GM12878 (cell line): ENCODE results near the gene HMBS. TPM values are rescaled to one million over a fixed set of nuclear protein-coding genes. Genes with fewer than 3 reads are reported as not detected.
A peak's percentile ranks its signal among the peaks of the same experiment; 100 is the strongest.

ENCODE experiments used
- DPF2 ChIP-seq: fragments of 450-650 bp; IDR thresholded peaks from 2 replicates; pipeline ENCODE4 v1.6.1; 2017; ENCODE audit warnings: mild to moderate bottlenecking
- EED ChIP-seq: sonication (generic); IDR thresholded peaks from 2 replicates; pipeline ENCODE4 v1.6.1; 2016; ENCODE audit warnings: antibody characterized with exemption, low read depth
- IKZF1 ChIP-seq: fragments of 450-650 bp; conservative IDR thresholded peaks from 2 replicates; pipeline ENCODE4 v1.6.1; 2017; ENCODE audit warnings: antibody characterized with exemption, mild to moderate bottlenecking
- IKZF2 ChIP-seq, 2 experiments: fragments of 450-650 bp; IDR thresholded peaks; 2 replicates each; pipeline ENCODE4 v1.6.1; 2017; ENCODE audit warnings: mild to moderate bottlenecking in 2 of 2, moderate library complexity in 2 of 2
- KAT2A ChIP-seq: conservative IDR thresholded peaks from 2 replicates; pipeline ENCODE4 v1.6.1; 2011; ENCODE audit warnings: low read depth, low read length; ENCODE audit not compliant: control insufficient read depth
- NBN ChIP-seq: fragments of 450-650 bp; IDR thresholded peaks from 2 replicates; pipeline ENCODE4 v1.6.1; 2016
- NR2C1 ChIP-seq: fragments of 450-650 bp; IDR thresholded peaks from 2 replicates; pipeline ENCODE4 v1.6.1; 2017; ENCODE audit warnings: antibody characterized with exemption, mild to moderate bottlenecking, moderate library complexity
- NR2F1 ChIP-seq: fragments of 450-650 bp; conservative IDR thresholded peaks from 2 replicates; pipeline ENCODE4 v1.6.1; 2017; ENCODE audit warnings: mild to moderate bottlenecking
- PAX8 ChIP-seq: fragments of 450-650 bp; IDR thresholded peaks from 2 replicates; pipeline ENCODE4 v1.6.1; 2017; ENCODE audit warnings: mild to moderate bottlenecking, moderate library complexity
- POLR2A ChIP-seq: IDR thresholded peaks from 2 replicates; pipeline ENCODE4 v1.6.1; 2011; ENCODE audit warnings: low read depth, mild to moderate bottlenecking, low read length
- POLR2AphosphoS2 ChIP-seq: IDR thresholded peaks from 2 replicates; pipeline ENCODE4 v1.6.1; 2011; ENCODE audit warnings: low read depth, mild to moderate bottlenecking, low read length, improper control_type of control experiment, moderate library complexity
- RB1 ChIP-seq: fragments of 450-650 bp; formaldehyde crosslinking; IDR thresholded peaks from 2 replicates; pipeline ENCODE4 v1.6.1; 2017; ENCODE audit warnings: mild to moderate bottlenecking, borderline replicate concordance
- SMAD5 ChIP-seq: IDR thresholded peaks from 2 replicates; pipeline ENCODE4 v1.6.1; 2016; ENCODE audit warnings: antibody characterized with exemption, low read depth
- SMARCA5 ChIP-seq: fragments of 450-650 bp; IDR thresholded peaks from 2 replicates; pipeline ENCODE4 v1.6.1; 2017; ENCODE audit warnings: mild to moderate bottlenecking
- SP1 ChIP-seq: IDR thresholded peaks from one replicate; pipeline ENCODE4 v1.6.1; 2011; ENCODE audit warnings: low read depth, low read length
- SPI1 ChIP-seq: IDR thresholded peaks from 2 replicates; pipeline ENCODE4 v1.6.1; 2011; ENCODE audit warnings: low read depth, mild to moderate bottlenecking, low read length, moderate library complexity, borderline replicate concordance; ENCODE audit not compliant: insufficient read depth
- TAF1 ChIP-seq: IDR thresholded peaks from 2 replicates; pipeline ENCODE4 v1.6.1; 2011; ENCODE audit warnings: mild to moderate bottlenecking, low read depth, low read length, borderline replicate concordance
- TCF12 ChIP-seq: IDR thresholded peaks from 2 replicates; pipeline ENCODE4 v1.6.1; 2011; ENCODE audit warnings: low read depth, mild to moderate bottlenecking, low read length
- ZNF207 ChIP-seq: fragments of 450-650 bp; IDR thresholded peaks from 2 replicates; pipeline ENCODE4 v1.6.1; 2014; ENCODE audit warnings: antibody characterized with exemption, mild to moderate bottlenecking, borderline replicate concordance
- polyA plus RNA-seq, 11 experiments: library from polyadenylated mRNA; depleted of rRNA in 4 of 11; unstranded in 6 of 11; stranded (reverse) in 5 of 11; fragments of >200 nt; fragmentation: Nextera tagmentation in 4 of 11; fragmentation: Illumina TruSeq in 1 of 11; extraction: Ambion mirVana in 4 of 11; extraction: Trizol in 1 of 11; gene quantifications; 1 replicate in 1 of 11; 2 replicates in 10 of 11; pipeline versions ENCODE4 v1.2.1 to v1.2.3, GENCODE V29; 2011 to 2016; ENCODE audit warnings: inconsistent platforms in 2 of 11, missing spikeins in 2 of 11, low read depth in 1 of 11
- total RNA-seq, 4 experiments: library from RNA; depleted of rRNA in 3 of 4; stranded (reverse); fragments of >200 nt in 3 of 4; fragmentation: Illumina TruSeq in 1 of 4; extraction: Trizol in 1 of 4; gene quantifications; 2 replicates each; pipeline versions ENCODE4 v1.2.1 to v1.2.3, GENCODE V29; 2013 to 2021
- TF ChIP-seq, protein P1 (sequence below): IDR thresholded peaks from 2 replicates; pipeline ENCODE4 v1.6.1; 2011; ENCODE audit warnings: borderline replicate concordance, low read depth, mild to moderate bottlenecking, moderate library complexity, low read length; ENCODE audit not compliant: insufficient read depth, poor library complexity, severe bottlenecking
- TF ChIP-seq, protein P2 (sequence below): fragments of 450-650 bp; IDR thresholded peaks from 2 replicates; pipeline ENCODE4 v1.6.1; 2017; ENCODE audit warnings: low read depth, mild to moderate bottlenecking, moderate library complexity
- TF ChIP-seq, protein P3 (sequence below): fragments of 450-650 bp; conservative IDR thresholded peaks from 2 replicates; pipeline ENCODE4 v1.6.1; 2017; ENCODE audit warnings: mild to moderate bottlenecking, moderate library complexity

Gene HMBS
- total and polyA plus RNA-seq, 10 of the 15 experiments (the other 5 are each of a cell fraction or from before 2014, with no cell fraction given): 17.7 to 96.7 (median 49.7) TPM

DNA sequence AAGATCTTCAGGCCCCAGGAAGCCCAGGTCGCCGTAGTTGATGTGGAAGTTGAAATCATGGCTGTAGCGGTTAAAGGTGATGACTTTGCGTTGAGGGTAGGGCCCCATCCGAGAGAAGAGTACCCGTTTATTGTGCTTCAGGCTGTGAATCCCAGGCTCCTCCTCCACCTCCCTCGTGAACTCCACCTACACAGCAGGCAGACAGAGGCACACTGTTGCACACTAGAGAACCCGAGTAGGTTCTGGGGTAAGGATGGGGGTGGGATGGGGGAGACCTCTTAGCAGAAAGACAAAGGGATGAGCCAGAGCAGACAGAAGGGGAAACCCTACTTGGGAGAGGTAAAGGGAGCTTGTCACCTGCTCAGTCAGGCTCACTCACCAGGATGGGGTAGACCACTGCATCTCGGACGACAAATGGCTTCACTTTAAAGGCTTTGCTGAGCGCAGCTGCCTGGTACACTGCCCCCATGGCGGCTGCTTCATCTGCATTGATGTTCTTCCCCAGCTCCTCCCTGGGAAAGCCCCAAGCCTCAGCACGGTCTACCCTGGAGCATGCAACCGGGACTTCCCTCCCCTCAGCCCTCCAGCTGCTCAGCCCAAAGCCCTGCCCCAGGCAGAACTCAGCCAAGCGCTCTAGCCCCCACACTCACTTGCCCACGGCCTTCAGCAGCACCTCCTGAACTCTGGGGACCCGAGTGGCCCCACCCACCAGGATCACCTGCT, 33.1 kb upstream of the HMBS start (continued):
- TF ChIP-seq PAX8: no peak
- TF ChIP-seq, protein P1, sequence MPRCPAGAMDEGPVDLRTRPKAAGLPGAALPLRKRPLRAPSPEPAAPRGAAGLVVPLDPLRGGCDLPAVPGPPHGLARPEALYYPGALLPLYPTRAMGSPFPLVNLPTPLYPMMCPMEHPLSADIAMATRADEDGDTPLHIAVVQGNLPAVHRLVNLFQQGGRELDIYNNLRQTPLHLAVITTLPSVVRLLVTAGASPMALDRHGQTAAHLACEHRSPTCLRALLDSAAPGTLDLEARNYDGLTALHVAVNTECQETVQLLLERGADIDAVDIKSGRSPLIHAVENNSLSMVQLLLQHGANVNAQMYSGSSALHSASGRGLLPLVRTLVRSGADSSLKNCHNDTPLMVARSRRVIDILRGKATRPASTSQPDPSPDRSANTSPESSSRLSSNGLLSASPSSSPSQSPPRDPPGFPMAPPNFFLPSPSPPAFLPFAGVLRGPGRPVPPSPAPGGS: peak; percentile 41
- no peak for TF ChIP-seq EED
- TF ChIP-seq ZNF207: 0 out of 2 replicates have a peak, but pooled peaks have one; percentile 26
- TF ChIP-seq, protein P2, sequence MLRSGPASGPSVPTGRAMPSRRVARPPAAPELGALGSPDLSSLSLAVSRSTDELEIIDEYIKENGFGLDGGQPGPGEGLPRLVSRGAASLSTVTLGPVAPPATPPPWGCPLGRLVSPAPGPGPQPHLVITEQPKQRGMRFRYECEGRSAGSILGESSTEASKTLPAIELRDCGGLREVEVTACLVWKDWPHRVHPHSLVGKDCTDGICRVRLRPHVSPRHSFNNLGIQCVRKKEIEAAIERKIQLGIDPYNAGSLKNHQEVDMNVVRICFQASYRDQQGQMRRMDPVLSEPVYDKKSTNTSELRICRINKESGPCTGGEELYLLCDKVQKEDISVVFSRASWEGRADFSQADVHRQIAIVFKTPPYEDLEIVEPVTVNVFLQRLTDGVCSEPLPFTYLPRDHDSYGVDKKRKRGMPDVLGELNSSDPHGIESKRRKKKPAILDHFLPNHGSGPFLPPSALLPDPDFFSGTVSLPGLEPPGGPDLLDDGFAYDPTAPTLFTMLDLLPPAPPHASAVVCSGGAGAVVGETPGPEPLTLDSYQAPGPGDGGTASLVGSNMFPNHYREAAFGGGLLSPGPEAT: peak; percentile 81
- no peak for TF ChIP-seq SP1
- TF ChIP-seq TCF12: peak; percentile 89
- peak; percentile 34; the same call in 1 of the 2 replicates for TF ChIP-seq TAF1
- TF ChIP-seq SMARCA5: no peak
- 0 out of 2 replicates have a peak, but pooled peaks have one; percentile 14 for TF ChIP-seq POLR2AphosphoS2
- TF ChIP-seq IKZF1: peak; percentile 59; the same call in 1 of the 2 replicates
- no peak for TF ChIP-seq KAT2A
- peak; percentile 41; the same call in 1 of the 2 replicates for TF ChIP-seq NR2F1
- TF ChIP-seq, protein P3, sequence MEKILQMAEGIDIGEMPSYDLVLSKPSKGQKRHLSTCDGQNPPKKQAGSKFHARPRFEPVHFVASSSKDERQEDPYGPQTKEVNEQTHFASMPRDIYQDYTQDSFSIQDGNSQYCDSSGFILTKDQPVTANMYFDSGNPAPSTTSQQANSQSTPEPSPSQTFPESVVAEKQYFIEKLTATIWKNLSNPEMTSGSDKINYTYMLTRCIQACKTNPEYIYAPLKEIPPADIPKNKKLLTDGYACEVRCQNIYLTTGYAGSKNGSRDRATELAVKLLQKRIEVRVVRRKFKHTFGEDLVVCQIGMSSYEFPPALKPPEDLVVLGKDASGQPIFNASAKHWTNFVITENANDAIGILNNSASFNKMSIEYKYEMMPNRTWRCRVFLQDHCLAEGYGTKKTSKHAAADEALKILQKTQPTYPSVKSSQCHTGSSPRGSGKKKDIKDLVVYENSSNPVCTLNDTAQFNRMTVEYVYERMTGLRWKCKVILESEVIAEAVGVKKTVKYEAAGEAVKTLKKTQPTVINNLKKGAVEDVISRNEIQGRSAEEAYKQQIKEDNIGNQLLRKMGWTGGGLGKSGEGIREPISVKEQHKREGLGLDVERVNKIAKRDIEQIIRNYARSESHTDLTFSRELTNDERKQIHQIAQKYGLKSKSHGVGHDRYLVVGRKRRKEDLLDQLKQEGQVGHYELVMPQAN: 0 out of 2 replicates have a peak, but pooled peaks have one; percentile 14
- peak; percentile 35 to 63; a peak in 3 of 4 replicates for TF ChIP-seq IKZF2 (IDR thresholded peaks at IDR 0.05)
- peak; percentile 64; the same call in 1 of the 2 replicates for TF ChIP-seq NBN
- TF ChIP-seq SMAD5: no peak
- peak; percentile 56; the same call in 1 of the 2 replicates for TF ChIP-seq SPI1
- peak; percentile 73 for TF ChIP-seq POLR2A
- peak; percentile 71 for TF ChIP-seq DPF2
- no peak for TF ChIP-seq NR2C1
- 0 out of 2 replicates have a peak, but pooled peaks have one; percentile 37 for TF ChIP-seq RB1
